ENCODE results near the gene ACBD3. TPM values are rescaled to one million over a fixed set of nuclear protein-coding genes. Genes with fewer than 3 reads are reported as not detected.

ACBD3 gene
- total RNA-seq, 1 experiment from 2014 or later = 41.7 TPM

GRCh38 chr1:226211181-226211821 lies 24.8 kb upstream of the ACBD3 start:
- ChIA-PET POLR2A (no interaction called here), CTCF (interaction anchor here (0.7 kb wide), 1 partner anchor 124 kb away, joined by 3 read pairs; no protein-coding TSS in a partner anchor)
- intact Hi-C loops (cut with micrococcal nuclease; ENCODE audit: unreplicated experiment) = no loop called here
- Histone ChIP-seq H3K4me1 (no peaks in the 10 kb centered on the region), H3K9me3 (no peaks in the 10 kb centered on the region), H3K27me3 (replicated peaks; ENCODE audit: control insufficient read depth, insufficient read depth, low read length) (no peaks in the 10 kb centered on the region), H3K4me3 (ENCODE audit: low read depth, low read length) (no peak overlapping the region), H3K36me3 (ENCODE audit: control insufficient read depth, insufficient read depth, low read length) (no peaks in the 10 kb centered on the region)
- no peak overlapping the region for H3K27ac Mint-ChIP-seq (ENCODE audit: unreplicated experiment)
- no peaks in the 10 kb centered on the region for H3K27me3 Mint-ChIP-seq (ENCODE audit: insufficient read depth, unreplicated experiment)
- H3K4me1 Mint-ChIP-seq (ENCODE audit: low read depth, unreplicated experiment) = no peaks in the 10 kb centered on the region
- no peak for DNase-seq
- no peak overlapping the region for H3K4me3 Mint-ChIP-seq (ENCODE audit: unreplicated experiment)
- TF ChIP-seq CTCF (IDR thresholded peaks at IDR 0.05; ENCODE audit: insufficient read depth in 1 of 2, low read depth in 1 of 2, low read length in 1 of 2, severe bottlenecking in 1 of 2, unreplicated experiment in 1 of 2) = no peak
- no peaks in the 10 kb centered on the region for H3K9me3 Mint-ChIP-seq (ENCODE audit: unreplicated experiment)
- H3K36me3 Mint-ChIP-seq (ENCODE audit: insufficient read depth, unreplicated experiment) = no peaks in the 10 kb centered on the region
- BruUV-seq (replicated peaks) = no TSS peak

- DNase-seq = no peak
- Histone ChIP-seq H3K36me3 (ENCODE audit: control insufficient read depth, insufficient read depth, low read length) (no peaks in the 10 kb centered on the region), H3K4me3 (ENCODE audit: low read depth, low read length) (no peak overlapping the region), H3K4me1 (no peaks in the 10 kb centered on the region), H3K9me3 (no peaks in the 10 kb centered on the region), H3K27me3 (replicated peaks; ENCODE audit: control insufficient read depth, insufficient read depth, low read length) (no peaks in the 10 kb centered on the region)
- Mint-ChIP-seq H3K27me3 (ENCODE audit: insufficient read depth, unreplicated experiment) (no peaks in the 10 kb centered on the region), H3K4me1 (ENCODE audit: low read depth, unreplicated experiment) (no peaks in the 10 kb centered on the region), H3K27ac (ENCODE audit: unreplicated experiment) (no peak overlapping the region), H3K36me3 (ENCODE audit: insufficient read depth, unreplicated experiment) (no peaks in the 10 kb centered on the region), H3K4me3 (ENCODE audit: unreplicated experiment) (no peak overlapping the region), H3K9me3 (ENCODE audit: unreplicated experiment) (no peaks in the 10 kb centered on the region)
- ChIA-PET CTCF (interaction anchor here (0.7 kb wide), 1 partner anchor 125 kb away, joined by 3 read pairs; no protein-coding TSS in a partner anchor), POLR2A (no interaction called here)
- no peak for TF ChIP-seq CTCF (IDR thresholded peaks at IDR 0.05; ENCODE audit: insufficient read depth in 1 of 2, low read depth in 1 of 2, low read length in 1 of 2, severe bottlenecking in 1 of 2, unreplicated experiment in 1 of 2)
- intact Hi-C loops (cut with micrococcal nuclease; ENCODE audit: unreplicated experiment) = no loop called here
- BruUV-seq (replicated peaks) = no TSS peak
Measured at GRCh38 chr1:226210571-226211176, 24.1 kb upstream of the ACBD3 start.

GRCh38 chr1:226209307-226210059 lies 22.9 kb upstream of the ACBD3 start:
- H3K4me1 ChIP-seq = no peaks in the 10 kb centered on the region
- no peak for DNase-seq
- H3K9me3 ChIP-seq = no peaks in the 10 kb centered on the region
- H3K27me3 Mint-ChIP-seq (ENCODE audit: insufficient read depth, unreplicated experiment) = no peaks in the 10 kb centered on the region
- no TSS peak for BruUV-seq (replicated peaks)
- no peak overlapping the region for H3K4me3 Mint-ChIP-seq (ENCODE audit: unreplicated experiment)
- no peaks in the 10 kb centered on the region for H3K9me3 Mint-ChIP-seq (ENCODE audit: unreplicated experiment)
- intact Hi-C loops (cut with micrococcal nuclease; ENCODE audit: unreplicated experiment) = no loop called here
- no peak overlapping the region for H3K27ac Mint-ChIP-seq (ENCODE audit: unreplicated experiment)
- TF ChIP-seq CTCF (IDR thresholded peaks at IDR 0.05; ENCODE audit: insufficient read depth in 1 of 2, low read depth in 1 of 2, low read length in 1 of 2, severe bottlenecking in 1 of 2, unreplicated experiment in 1 of 2) = no peak
- no peaks in the 10 kb centered on the region for H3K27me3 ChIP-seq (replicated peaks; ENCODE audit: control insufficient read depth, insufficient read depth, low read length)
- no peaks in the 10 kb centered on the region for H3K4me1 Mint-ChIP-seq (ENCODE audit: low read depth, unreplicated experiment)
- H3K36me3 ChIP-seq (ENCODE audit: control insufficient read depth, insufficient read depth, low read length) = no peaks in the 10 kb centered on the region
- H3K4me3 ChIP-seq (ENCODE audit: low read depth, low read length) = no peak overlapping the region
- POLR2A ChIA-PET = no interaction called here
- CTCF ChIA-PET = no interaction called here
- H3K36me3 Mint-ChIP-seq (ENCODE audit: insufficient read depth, unreplicated experiment) = no peaks in the 10 kb centered on the region

All from Caco-2 (cell line).